ENCODE results near the gene STK4.

DNA sequence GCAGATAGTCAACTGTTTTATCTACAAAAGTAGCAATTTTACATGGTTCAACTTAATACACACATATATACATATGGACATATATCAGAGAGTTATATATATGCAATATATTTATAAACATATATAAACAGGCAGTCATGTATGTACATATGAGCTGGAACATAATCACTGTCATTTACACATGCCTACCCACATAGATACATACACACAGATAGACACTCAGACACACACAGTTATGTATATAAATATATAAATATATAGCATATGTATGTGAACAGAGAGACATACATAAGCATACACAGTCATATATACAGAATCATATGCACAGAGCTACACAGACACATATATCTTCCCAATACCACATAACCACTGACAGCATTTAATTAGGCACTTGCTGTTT, 146.4 kb downstream of the STK4 start:
- TF ChIP-seq CTCF (IDR thresholded peaks at IDR 0.05; ENCODE audit: insufficient read depth, low read length) (no peak), POLR2AphosphoS5 (IDR thresholded peaks at IDR 0.05; ENCODE audit: low read depth) (no peak), SPI1 (IDR thresholded peaks at IDR 0.05; ENCODE audit: borderline replicate concordance, low read depth) (no peak)
- TF ChIP-seq, protein P1, sequence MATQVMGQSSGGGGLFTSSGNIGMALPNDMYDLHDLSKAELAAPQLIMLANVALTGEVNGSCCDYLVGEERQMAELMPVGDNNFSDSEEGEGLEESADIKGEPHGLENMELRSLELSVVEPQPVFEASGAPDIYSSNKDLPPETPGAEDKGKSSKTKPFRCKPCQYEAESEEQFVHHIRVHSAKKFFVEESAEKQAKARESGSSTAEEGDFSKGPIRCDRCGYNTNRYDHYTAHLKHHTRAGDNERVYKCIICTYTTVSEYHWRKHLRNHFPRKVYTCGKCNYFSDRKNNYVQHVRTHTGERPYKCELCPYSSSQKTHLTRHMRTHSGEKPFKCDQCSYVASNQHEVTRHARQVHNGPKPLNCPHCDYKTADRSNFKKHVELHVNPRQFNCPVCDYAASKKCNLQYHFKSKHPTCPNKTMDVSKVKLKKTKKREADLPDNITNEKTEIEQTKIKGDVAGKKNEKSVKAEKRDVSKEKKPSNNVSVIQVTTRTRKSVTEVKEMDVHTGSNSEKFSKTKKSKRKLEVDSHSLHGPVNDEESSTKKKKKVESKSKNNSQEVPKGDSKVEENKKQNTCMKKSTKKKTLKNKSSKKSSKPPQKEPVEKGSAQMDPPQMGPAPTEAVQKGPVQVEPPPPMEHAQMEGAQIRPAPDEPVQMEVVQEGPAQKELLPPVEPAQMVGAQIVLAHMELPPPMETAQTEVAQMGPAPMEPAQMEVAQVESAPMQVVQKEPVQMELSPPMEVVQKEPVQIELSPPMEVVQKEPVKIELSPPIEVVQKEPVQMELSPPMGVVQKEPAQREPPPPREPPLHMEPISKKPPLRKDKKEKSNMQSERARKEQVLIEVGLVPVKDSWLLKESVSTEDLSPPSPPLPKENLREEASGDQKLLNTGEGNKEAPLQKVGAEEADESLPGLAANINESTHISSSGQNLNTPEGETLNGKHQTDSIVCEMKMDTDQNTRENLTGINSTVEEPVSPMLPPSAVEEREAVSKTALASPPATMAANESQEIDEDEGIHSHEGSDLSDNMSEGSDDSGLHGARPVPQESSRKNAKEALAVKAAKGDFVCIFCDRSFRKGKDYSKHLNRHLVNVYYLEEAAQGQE (IDR thresholded peaks at IDR 0.05; ENCODE audit: insufficient replicate concordance, low read depth), result no peak

All from HL-60 (cell line).